HCEC 1CT (cell line): Measurements from ENCODE around the gene SZT2.
A peak's percentile ranks its signal among the peaks of the same experiment; 100 is the strongest.
"Not testable (repeated sequence)": the region's sequence is repeated elsewhere in the genome, so short reads cannot be mapped to it uniquely, and the experiment has no call there.

Source experiments
- DNase-seq: peaks from one replicate; pipeline ENCODE4 v3.0.0-alpha.2; 2017

Gene SZT2

GRCh38 chr1:43363283-43363934 lies 26.3 kb upstream of the SZT2 start:
- no peak for DNase-seq

DNA sequence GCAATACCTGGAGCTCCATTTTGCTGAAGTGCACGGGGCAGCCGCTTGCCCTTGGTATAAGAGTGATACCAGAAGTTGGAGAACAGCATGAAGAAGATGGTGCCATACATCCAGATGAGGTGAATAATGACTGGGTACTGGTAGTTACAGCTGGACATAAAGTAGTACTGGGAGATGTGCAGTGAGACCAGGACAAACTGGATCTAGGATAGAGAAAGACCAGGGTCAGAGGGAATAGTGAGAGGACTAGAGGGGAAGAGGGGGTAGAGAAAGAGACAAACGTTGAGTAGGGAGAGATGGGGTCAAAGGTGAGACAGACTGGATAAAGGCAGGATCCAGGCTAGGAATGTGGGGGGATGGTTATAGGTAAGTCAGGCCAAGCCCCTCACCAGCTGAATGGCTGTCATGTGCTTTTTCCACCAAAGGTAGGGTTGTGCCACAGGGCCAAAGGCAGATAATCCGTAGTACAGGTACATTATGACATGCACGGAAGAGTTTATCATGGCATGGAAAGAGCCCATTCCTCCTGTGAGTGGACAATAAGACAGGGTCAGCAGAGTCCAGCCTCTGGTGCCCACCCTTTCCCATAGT lies 25.7 kb upstream of the SZT2 start:
- no peak for DNase-seq

DNA sequence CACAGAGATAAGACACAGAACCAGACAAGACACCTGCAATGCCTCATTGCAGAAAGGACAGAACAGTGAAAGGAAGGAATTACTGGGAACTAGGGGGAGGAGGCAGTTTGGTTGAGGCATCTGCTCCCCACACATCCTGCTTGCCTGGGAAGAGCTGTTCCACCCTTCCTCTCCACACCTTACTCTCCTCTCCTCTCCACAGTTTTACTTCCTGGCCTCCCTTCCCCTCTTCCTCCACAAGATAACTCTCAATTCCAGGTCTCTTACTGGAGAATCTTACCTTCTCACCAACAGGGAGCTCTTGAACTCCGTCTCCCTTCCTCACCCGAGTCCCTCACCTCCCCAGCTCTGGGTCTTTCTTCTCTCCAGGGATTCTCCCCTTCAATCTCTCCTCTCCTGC lies 24.0 kb upstream of the SZT2 start:
- DNase-seq = no peak

DNA sequence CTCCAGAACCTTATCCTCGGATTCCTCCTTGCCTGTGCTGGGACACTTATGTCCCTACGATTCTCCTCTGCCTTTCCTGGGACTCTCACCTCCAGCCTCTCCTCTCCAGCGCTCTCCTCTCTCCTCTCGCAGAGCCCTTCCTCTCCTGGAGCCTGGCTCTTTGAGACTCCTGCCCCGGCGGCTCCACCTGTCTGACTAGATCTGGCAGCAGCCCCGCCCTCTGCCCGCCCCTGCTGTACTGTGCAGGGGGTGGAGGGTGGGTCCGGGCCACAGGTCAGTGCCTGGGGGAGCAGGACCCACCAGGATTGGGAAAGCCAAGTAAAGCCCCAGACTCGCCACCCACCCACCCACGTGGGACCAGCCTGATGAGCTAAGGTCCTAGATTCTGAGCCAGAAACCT lies 23.5 kb upstream of the SZT2 start:
- no peak for DNase-seq

GRCh38 chr1:43366601-43367025 lies 23.1 kb upstream of the SZT2 start:
- DNase-seq = no peak

GRCh38 chr1:43367026-43367903 lies 22.4 kb upstream of the SZT2 start:
- DNase-seq = peak; percentile 14

GRCh38 chr1:43367904-43368645 lies 21.6 kb upstream of the SZT2 start, which contains the start of gene ELOVL1:
ELOVL1 (minus strand) TSS chr1:43368011; CDS start chr1:43365609, 2,402 bp downstream.
- peak; percentile 86 for DNase-seq

- no peak for DNase-seq
Observed at GRCh38 chr1:43368646-43369020, 21.1 kb upstream of the SZT2 start.

DNA sequence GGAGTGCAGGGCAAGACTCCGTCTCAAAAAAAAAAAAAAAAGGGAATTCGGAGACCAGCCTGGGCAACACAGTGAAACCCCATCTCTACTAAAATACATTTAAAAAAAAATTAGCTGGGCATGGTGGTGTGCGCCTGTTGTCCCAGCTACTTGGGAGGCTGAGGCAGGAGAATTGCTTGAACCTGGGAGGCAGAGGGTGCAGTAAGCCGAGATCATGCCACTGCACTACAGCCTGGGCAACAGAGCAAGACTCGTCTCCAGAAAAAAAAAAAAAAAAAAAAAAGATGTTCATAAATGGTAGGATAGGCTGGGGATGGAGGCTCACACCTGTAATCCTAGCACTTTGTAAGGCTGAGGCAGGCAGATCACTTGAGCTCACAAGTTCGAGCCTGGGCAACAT lies 19.9 kb upstream of the SZT2 start:
- DNase-seq = not testable (repeated sequence)

GRCh38 chr1:43370564-43370963 lies 19.1 kb upstream of the SZT2 start:
- DNase-seq = no peak

DNA sequence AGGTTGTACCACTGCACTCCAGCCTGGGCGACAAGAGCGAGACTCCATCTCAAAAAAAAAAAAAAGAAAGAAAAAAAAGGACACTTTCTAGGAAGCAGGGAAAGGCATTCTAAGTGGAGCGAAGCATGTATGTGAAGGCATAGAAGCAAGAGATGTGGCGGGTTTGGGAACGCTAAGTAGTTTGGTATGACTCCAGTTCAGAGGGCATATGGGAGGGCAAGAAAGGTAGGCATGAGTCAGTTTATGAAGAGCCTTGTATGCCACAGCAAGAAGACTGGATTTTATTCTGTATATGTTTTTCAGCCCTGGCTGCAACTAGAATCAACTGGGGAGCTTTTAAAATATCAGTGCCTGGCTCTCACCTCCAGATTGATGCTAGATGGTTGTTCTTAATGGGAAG lies 17.5 kb upstream of the SZT2 start:
- peak; percentile 46 for DNase-seq

DNA sequence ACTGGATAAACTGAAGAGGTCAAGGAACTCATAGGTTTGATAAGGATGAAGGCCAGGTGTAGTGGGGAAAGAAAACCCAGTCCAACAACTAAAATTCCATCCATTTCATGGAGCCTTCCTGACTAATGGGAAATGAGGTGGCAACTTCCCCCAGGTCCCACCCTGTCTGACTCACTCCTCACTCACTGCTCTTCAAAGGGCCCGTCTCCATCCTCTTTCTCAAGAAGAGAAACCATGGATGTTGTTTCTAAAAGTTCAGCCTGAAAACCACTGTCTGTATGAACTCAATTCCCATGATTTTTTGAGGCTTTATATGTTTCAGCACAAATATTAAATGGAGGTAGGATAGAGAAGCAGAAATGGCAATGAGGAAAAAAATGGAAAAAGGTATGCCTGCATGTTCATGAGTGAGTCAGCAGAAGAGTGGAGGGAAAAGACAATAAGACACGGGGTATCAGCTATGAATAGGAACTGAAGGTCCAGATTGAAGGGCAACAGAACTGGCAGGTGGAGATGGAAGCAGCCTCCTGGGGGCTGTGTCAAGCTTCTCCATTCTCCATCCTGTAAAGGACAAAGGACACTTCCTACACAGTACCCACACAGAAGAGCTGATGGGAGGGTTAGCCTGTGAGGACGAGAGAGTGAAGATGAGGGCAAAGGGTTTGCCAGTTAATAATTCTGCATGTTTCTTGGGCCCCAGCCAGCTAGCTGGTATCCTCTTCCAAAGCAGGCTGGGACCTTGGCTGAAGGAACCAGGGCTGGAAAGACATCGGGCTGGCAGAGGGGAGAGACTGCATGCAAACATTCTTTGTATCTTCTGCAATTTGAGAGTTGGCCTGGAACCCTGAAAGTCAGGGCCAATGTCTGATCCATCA lies 16.4 kb upstream of the SZT2 start:
- peak; percentile 90 for DNase-seq

DNA sequence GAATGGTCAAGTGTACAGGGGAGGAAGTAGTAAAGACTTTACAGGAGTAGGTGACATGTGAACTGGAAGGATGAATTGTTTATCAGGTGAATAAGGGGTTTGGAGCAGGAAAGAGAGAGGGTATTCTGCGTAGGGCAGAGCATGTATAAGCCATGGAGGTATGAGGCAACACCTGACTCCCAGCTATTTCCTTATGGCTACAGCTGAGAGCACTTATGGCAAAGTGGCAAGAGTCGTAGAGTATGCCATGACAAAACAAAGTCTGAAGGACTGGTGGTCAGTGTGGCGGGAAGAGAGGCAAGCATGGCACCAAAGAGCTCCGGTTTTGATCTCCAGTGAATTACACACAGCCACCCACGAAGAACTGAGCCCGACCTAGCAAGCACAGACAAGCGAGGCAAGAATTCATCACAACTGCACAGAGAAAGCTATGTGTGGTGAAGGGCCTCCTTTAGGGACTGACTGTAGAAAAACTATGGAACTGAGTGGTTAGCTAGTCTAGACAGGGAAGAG lies 12.9 kb upstream of the SZT2 start:
- DNase-seq = no peak

DNA sequence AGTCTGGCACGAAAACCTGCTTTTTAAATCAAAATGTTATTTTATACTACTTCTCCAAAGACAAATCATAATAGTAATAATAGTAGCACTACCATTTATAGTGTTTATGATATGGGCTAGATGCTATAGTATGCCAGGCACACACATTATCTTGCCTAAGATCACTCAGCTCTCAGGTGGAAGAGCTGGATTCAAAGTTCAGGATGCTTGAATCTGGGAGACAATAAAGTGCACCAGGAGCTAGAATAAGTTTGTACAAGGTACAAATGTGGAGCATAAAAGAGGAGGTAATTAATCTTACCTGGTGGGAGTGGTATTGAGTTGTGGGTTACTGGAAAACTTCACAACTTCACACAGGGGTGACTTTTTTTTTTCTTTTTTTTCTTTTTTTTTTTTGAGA lies 11.9 kb upstream of the SZT2 start:
- no peak for DNase-seq

GRCh38 chr1:43379476-43379875 lies 10.2 kb upstream of the SZT2 start:
- no peak for DNase-seq

GRCh38 chr1:43381612-43382011 lies 8.1 kb upstream of the SZT2 start:
- no peak for DNase-seq

GRCh38 chr1:43382027-43382779 lies 7.5 kb upstream of the SZT2 start:
- DNase-seq = no peak

GRCh38 chr1:43383449-43383848 lies 6.2 kb upstream of the SZT2 start:
- no peak for DNase-seq

- no peak for DNase-seq
Observed at GRCh38 chr1:43386676-43387075, 3.0 kb upstream of the SZT2 start.

DNA sequence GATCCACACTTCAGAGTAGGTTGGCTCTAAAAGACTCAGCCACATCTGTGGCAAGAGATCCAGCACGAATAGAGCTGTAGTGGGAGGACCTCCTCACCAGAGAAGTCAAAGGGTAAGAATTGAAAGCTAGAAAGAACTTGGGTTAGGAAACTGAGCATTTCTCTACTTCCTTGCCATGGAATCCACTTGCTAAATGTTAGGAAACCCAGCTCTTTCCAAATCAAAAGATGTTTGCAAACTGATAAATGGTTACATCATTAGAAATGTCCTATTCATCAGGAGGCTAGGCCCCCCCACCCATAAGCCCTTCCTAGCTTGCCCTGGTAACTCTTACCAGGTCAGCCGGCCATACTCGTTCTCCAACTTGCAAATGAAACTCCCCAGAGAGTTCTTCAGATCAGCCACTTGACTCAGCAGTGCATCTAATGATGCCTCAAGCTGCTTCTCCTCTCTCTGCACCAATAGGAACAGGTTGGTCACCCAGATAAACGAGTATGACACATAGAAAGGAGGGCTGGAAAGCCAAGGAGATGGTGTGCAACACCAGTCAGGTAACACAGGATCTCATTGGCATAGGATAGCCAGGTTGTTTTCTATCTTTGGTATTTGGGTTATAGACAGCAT lies 1.6 kb upstream of the SZT2 start:
- no peak for DNase-seq

GRCh38 chr1:43388613-43389012 lies 1.1 kb upstream of the SZT2 start:
- DNase-seq = no peak
